Measurements from ENCODE around the gene GID8. TPM values are rescaled to one million over a fixed set of nuclear protein-coding genes. Genes with fewer than 3 reads are reported as not detected.

The GID8 gene
- total and polyA plus RNA-seq, 4 donors, result 10.2 to 23.6 (median 14.6) TPM

- Histone ChIP-seq H3K27ac (ENCODE audit: low read depth in 1 of 2, low read length in 2 of 2) (no peak overlapping the region), H3K4me1 (ENCODE audit: control insufficient read depth in 4 of 4, insufficient read depth in 4 of 4, low read length in 3 of 4) (peaks cover 5 to 18% (median 9%) of the 10 kb centered on the region in 4 donors), H3K36me3 (ENCODE audit: control insufficient read depth in 4 of 4, insufficient read depth in 3 of 4, low read depth in 1 of 4, low read length in 3 of 4) (peaks cover 16 to 37% (median 24%) of the 10 kb centered on the region in 4 donors), H3K4me3 (ENCODE audit: low read depth in 1 of 3, low read length in 3 of 3) (no peak overlapping the region), H3K9ac (ENCODE audit: low read depth in 1 of 2, low read length in 2 of 2) (no peak overlapping the region), H3K9me3 (ENCODE audit: control insufficient read depth in 4 of 4, low read length in 3 of 4) (no peaks in the 10 kb centered on the region), H3K27me3 (ENCODE audit: control insufficient read depth in 4 of 4, insufficient read depth in 4 of 4, low read length in 3 of 4) (no peaks in the 10 kb centered on the region)
- no peak for TF ChIP-seq HNF4A (conservative IDR thresholded peaks at IDR 0.05)
- no peak for TF ChIP-seq ATF3 (IDR thresholded peaks at IDR 0.05)
- no peak for TF ChIP-seq FOXA2 (IDR thresholded peaks at IDR 0.05)
- no peak for TF ChIP-seq GABPA (IDR thresholded peaks at IDR 0.05 in 1 of 2, conservative IDR thresholded peaks at IDR 0.05 in 1 of 2)
- TF ChIP-seq JUND (IDR thresholded peaks at IDR 0.05), result no peak
- TF ChIP-seq TAF1 (conservative IDR thresholded peaks at IDR 0.05), result no peak
- TF ChIP-seq FOXA1 (IDR thresholded peaks at IDR 0.05), result no peak
- TF ChIP-seq REST (IDR thresholded peaks at IDR 0.05), result no peak
- no peak for TF ChIP-seq RAD21 (IDR thresholded peaks at IDR 0.05)
- TF ChIP-seq SP1 (IDR thresholded peaks at IDR 0.05), result no peak
- no peak for TF ChIP-seq NR2F2 (IDR thresholded peaks at IDR 0.05)
- no peak for TF ChIP-seq HNF4G (IDR thresholded peaks at IDR 0.05)
- TF ChIP-seq MAX (IDR thresholded peaks at IDR 0.05), result no peak
- TF ChIP-seq EGR1 (IDR thresholded peaks at IDR 0.05; ENCODE audit: low read depth in 2 of 2), result no peak
- no peak for TF ChIP-seq ZBTB33 (IDR thresholded peaks at IDR 0.05)
- no peak for TF ChIP-seq RXRA (IDR thresholded peaks at IDR 0.05)
- no peak for TF ChIP-seq YY1 (IDR thresholded peaks at IDR 0.05)
- TF ChIP-seq CTCF (IDR thresholded peaks at IDR 0.05; ENCODE audit: low read depth, low read length, missing input control), result no peak
- no peak for DNase-seq (ENCODE audit: low spot score)
- 93% methylated on average over 27 of the region's 27 CpGs for WGBS
Observed at GRCh38 chr20:62967628-62968351, 29.8 kb downstream of the GID8 start.

Measured in liver (tissue), 9 donors.